ENCODE data around the gene EFNA1. TPM values are rescaled to one million over a fixed set of nuclear protein-coding genes. Genes with fewer than 3 reads are reported as not detected.

The EFNA1 gene
- total and polyA plus RNA-seq, 2 of the 8 experiments (the other 6 are each of a cell fraction or from before 2014, with no cell fraction given) = 4.9 to 14.6 TPM

GRCh38 chr1:155105604-155106011 is 22.1 kb upstream of the EFNA1 start (continued):
- TF ChIP-seq SP1 (IDR thresholded peaks at IDR 0.05; ENCODE audit: low read depth, low read length) (no peak), SP4 (IDR thresholded peaks at IDR 0.05; ENCODE audit: low read length) (no peak)

Measured in H1 (cell line).